SHP77 (cell line): ENCODE results near the gene P2RY6.

Source experiments
- DNase-seq, 2 experiments: peaks; one replicate each; lab custom pipeline; 2025; lab: John Stamatoyannopoulos, UW

The P2RY6 gene

GRCh38 chr11:73296501-73297230, 24.5 kb downstream of the P2RY6 start:
- DNase-seq: no peak

DNA sequence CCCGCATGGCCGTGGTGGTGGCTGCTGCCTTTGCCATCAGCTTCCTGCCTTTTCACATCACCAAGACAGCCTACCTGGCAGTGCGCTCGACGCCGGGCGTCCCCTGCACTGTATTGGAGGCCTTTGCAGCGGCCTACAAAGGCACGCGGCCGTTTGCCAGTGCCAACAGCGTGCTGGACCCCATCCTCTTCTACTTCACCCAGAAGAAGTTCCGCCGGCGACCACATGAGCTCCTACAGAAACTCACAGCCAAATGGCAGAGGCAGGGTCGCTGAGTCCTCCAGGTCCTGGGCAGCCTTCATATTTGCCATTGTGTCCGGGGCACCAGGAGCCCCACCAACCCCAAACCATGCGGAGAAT, 25.1 kb downstream of the P2RY6 start:
- no peak for DNase-seq

GRCh38 chr11:73297702-73298101, 25.6 kb downstream of the P2RY6 start:
- DNase-seq: no peak

DNA sequence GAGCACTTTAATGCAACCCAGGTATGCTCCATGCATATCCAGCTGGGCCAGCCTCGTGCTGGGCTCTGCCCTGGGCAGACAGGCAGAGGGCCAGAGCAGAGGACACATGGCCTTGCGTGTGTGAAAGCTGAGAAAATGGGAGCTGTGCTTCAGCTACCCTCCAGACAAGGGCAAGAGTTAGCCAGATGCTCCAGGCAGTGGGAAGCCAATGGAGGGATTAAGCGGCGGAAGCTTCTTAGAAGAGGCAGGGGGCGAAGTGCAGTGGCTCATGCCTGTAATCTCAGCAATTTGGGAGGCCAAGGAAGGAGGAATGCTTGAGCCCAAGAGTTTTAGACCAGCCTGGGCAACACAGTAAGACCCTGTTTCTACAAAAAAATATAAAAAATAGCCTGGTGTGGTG, 26.1 kb downstream of the P2RY6 start:
- no peak for DNase-seq

GRCh38 chr11:73299751-73300150, 27.6 kb downstream of the P2RY6 start:
- DNase-seq: no peak

- DNase-seq: no peak
Measured at GRCh38 chr11:73306069-73306841, 34.1 kb downstream of the P2RY6 start.

DNA sequence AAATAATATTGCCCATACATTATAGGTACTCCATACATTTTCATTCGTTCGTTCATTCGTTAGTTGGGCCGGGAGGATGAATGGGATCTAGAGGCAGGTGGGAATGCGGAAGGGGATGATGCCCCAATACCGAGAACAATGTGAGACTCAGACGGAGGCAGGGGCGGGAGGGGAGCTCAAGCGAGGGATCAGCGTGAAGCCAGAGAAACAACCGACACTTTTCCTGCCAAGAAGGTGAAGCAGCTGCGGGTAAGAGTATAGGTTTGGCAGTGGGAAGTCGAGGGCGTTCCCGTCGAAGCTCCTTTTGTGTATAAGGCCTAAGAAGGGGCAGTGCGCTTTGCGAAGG, 34.8 kb downstream of the P2RY6 start:
- DNase-seq: peak in 1 of 2 experiments; percentile 56

GRCh38 chr11:73307323-73308002, 35.3 kb downstream of the P2RY6 start:
- peak; percentile 98 for DNase-seq

DNA sequence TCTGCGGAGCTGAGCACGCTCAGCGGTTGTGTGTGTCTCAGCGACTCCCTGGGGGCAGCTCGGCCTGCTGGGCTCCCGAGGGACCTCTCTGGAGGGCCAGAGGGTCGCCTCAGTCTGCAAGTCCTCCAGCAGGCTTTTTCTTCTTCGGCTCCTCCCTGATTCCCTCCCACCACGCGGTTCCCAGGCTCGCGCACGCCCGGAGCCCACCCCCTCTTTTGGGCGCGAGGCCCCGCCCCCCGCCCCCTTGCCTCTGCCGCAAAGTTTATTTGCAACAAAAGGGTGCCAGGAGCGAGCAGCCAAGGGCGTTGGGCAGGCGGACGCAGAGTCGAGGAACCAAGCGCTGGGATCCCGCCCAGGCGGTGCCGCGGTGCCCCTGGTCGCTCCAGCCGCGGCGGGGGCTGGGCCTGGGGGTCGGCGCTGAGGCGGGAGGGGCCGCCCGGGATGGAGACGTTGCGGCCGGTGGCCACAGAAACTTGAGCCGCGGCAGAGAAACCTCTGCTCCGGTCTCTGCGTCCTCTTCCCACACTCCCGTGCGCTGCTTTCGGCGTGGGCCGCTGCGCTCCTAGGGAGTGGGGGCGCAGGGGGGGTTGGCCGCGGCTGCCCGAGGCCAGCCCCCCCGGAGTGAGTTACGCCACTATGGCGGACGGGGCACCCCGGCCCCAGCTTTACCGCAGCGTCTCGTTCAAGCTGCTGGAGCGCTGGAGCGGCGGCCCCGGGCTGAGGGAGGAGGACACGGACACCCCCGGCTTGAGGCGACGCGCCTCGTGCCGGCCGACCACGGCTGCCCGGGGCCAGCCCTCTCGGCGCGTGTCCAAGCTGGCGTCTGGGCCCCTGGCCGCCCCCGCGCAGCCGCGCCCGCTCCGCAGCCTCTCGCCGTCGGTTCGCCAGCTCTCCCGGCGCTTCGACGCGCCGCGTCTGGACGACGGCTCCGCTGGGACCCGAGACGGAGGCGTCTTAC, 36.1 kb downstream of the P2RY6 start, which contains the start of gene ARHGEF17:
Gene ARHGEF17 (plus strand): TSS at position 274 of the 958 bp plus-strand sequence. CDS start 363 bp downstream, at position 637.
- DNase-seq: peak in 1 of 2 experiments; percentile 45

DNA sequence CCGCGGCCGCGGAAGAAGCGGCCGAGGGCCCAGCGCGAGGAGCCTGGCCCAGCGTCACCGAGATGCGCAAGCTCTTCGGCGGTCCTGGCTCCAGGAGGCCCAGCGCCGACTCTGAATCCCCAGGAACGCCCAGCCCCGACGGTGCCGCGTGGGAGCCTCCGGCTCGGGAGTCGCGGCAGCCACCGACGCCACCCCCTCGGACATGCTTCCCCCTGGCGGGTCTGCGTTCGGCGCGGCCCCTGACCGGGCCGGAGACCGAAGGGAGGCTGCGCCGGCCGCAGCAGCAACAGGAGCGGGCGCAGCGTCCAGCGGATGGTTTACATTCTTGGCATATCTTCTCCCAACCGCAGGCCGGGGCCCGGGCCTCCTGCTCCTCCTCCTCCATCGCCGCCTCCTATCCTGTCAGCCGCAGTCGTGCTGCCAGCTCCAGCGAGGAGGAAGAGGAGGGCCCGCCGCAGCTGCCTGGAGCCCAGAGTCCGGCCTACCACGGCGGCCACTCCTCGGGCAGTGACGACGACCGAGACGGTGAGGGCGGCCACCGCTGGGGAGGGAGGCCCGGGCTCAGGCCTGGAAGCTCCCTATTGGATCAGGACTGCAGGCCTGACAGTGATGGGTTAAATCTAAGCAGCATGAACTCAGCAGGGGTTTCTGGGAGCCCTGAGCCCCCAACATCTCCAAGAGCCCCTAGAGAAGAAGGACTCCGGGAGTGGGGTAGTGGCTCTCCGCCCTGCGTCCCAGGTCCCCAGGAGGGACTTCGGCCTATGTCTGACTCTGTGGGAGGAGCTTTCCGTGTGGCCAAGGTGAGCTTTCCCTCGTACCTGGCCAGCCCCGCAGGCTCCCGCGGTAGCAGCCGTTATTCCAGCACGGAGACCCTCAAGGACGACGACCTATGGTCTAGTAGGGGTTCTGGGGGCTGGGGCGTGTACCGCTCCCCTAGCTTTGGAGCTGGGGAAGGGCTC, 37.1 kb downstream of the P2RY6 start:
- no peak for DNase-seq

DNA sequence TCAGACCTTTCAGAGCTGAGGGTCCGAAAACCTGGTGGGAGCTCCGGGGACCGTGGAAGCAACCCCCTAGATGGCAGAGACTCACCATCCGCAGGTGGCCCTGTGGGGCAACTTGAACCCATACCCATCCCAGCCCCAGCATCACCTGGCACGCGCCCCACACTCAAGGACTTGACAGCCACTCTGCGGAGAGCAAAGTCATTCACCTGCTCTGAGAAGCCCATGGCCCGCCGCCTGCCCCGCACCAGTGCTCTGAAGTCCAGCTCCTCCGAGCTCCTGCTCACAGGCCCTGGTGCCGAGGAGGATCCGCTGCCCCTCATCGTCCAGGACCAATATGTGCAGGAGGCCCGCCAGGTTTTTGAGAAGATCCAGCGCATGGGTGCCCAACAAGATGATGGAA, 37.9 kb downstream of the P2RY6 start:
- DNase-seq: no peak

- DNase-seq: no peak
Measured at GRCh38 chr11:73310661-73311393, 38.7 kb downstream of the P2RY6 start.

- no peak for DNase-seq
Measured at GRCh38 chr11:73311394-73311869, 39.3 kb downstream of the P2RY6 start.

DNA sequence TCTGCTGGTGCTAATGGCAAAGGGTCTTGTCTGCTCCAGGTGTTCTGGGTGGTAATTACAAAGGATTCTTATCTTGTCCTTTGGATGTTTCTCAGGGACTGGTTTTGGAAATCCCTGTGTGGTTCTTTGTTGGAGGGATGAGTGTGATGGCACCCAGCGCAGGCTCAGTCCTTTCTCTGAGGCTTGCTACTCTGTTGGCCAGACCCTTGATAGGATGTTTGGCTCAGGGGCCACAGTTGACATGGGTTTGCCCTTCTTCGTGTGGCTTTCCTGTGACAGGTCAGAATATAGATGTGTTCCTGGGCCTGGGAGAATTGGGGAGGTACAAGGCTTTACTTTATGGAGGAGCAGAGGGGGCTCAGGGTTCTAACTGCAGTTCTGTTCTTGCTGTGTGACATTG, 39.9 kb downstream of the P2RY6 start:
- DNase-seq: no peak

DNA sequence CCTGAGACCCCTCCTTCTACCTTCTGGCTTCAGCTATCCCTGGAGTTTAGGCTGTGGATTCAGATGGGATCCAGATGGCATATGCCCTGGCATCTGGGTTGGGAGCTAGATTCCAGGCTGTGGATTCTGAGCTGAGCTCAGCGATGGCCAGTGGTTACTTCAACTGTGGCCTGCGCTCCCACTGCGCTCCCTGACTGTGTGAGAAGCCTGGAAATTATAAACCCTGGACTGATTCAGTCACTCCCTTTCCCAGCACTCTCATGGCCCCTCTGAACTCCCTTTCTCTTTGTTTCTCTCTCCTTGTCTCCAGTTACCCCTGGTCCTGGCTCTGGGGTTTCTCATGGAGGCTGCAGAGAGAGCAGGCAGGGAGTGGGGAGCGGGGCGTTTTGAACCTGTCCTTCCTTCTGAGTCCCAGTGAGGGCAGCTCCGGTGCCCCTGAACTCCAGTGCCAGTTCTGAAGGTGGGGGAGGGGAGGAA, 40.8 kb downstream of the P2RY6 start:
- no peak for DNase-seq

DNA sequence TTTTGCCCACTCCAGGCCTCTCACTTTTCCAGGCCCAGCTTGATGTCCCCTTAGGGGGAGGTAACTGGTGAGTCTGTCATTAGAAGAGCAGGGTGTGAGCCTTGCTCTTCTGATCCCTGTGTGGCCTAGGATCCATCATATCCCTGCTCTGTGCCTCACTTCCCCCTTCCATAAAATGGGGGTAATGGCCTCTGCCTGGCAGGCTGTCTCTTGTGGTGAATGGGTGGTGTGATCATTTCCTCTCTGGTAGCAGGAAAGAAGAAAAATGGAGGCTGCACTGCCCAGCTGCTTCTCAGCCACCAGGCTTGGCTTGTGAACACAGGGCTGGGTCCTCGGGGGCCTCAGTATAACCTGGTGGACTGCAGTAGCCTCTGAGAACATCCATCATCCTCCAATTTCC, 41.5 kb downstream of the P2RY6 start:
- DNase-seq: no peak

DNA sequence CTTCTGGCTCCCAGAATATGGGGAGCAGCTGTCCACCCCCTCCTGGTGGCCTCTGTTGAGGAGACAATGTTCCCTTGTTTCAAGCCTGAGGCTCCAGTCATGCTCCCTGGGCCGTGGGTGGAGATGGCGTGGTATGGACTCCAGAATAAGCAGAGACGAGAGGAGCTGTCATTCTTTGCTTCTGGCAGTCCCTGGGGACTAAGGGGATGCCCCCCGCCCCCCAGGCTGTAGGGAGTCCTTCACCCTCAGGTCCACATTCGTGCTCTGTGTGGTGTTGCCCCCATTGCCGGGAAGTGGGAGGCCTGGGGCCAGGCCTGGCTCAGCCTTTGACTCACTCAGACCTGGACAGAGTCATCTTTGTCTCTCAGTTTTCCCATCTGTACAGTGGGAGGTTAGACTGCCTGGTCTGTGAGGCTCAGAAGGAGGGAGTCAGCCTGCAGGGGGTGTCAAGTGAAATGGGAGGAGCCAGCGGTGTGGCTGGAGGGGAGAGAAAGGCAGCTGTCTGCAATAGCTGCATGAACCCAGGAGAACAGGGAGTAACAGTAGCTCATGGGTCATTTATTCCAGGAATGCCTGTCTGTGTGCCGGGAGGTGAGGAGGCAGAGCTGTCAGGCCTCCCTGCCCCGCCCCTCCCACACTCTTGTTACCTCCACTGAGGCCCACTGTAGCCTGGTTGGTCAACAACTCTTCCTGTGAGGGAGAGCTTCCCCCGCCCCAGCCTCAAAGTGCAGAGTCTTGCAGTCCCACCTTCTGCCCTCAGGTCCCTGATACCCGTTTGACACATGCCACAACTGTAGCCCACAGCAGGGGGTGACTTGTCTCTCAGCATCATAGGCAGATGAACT, 42.2 kb downstream of the P2RY6 start:
- no peak for DNase-seq

DNA sequence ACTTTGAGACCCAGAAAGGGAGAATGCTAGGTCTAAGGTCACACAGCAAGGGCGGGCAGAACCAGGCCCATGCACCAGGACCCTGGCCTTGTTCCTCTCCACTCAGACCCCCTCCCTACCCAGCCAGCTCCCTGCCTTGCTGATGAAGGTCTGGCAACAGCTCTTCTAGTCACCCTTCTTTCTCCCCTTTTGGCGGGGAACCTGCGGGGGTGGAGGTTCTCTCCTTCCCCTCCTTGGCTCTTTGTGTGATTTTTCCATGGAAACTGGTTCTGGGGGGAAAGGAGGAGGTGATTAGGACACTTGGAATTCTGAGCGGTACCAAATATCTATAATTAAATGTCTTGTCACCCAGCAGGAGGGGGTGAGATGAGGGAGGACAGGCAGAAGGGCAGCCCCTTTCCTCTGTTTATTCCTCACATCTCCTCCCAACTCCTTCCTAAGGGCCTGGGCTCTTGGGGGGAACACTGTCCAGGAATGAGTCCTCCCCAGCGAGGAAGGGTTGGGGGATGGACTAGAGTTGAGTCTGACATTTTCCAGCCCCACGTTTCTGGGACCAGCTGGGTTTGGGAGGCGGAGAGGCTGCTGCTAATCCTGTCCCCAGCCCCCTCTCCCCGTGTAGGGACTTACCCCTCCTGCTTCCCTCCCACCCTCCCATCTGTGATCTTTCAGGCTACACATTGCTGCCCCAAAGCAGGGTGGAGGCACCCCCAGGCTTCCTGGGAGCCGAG, 43.3 kb downstream of the P2RY6 start:
- no peak for DNase-seq
